ENCODE measurements around the gene SKIC2.
"Not testable (repeated sequence)": the region's sequence is repeated elsewhere in the genome, so short reads cannot be mapped to it uniquely, and the experiment has no call there.

Gene SKIC2

DNA sequence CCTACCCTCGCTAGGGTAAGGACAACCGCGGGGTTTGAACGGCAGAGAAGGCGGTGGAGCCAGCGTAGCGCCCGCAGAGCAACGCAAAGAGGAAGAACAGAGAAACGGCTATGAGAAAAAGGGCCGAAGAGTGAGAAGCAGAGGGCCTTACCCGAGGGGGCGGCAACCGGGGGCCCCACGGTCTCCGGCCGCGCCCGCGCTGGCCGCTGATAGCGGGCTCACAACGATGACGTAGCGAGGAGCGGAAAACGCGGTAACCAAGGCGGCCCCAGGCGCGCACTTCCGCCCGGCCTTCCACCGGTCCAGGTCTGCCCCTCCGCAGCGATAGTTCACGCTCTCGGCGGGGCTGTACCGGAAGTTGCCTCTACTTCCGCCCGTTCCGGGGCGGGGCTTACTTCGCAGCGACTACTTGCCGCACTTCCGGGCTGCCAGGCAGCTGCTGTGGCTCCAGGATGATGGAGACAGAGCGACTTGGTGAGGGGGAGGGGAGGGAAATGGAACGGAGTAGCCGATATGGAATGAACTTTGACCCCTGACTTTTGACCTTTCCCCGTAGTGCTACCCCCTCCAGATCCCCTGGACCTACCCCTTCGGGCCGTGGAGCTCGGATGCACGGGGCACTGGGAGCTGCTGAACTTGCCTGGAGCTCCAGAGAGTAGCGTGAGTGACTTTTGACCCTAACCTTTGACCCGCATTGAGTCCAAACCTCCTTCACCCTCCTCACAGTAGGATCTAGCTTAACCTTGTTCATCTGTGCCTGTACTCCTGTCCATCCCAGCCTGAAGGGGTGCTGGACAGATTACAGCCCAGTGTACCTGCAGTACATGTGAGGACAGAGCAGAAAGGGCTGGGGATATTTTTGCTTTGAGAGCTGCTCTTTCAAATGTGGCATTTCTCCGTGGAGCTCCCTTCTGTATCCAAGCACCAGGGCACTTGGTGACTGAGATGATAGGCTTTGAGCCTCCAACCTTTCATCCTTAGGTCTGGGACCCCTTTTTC is at the start of gene SKIC2, which contains the start of gene NELFE:
SKIC2 (plus strand) TSS at position 435 of the 999 bp plus-strand sequence; CDS start at position 453, 18 bp downstream.
NELFE (minus strand) TSS at position 231 of the 999 bp plus-strand sequence. CDS start 525 bp downstream, outside the sequence.
- DNase-seq (ENCODE audit: low spot score): peak; percentile 95

DNA sequence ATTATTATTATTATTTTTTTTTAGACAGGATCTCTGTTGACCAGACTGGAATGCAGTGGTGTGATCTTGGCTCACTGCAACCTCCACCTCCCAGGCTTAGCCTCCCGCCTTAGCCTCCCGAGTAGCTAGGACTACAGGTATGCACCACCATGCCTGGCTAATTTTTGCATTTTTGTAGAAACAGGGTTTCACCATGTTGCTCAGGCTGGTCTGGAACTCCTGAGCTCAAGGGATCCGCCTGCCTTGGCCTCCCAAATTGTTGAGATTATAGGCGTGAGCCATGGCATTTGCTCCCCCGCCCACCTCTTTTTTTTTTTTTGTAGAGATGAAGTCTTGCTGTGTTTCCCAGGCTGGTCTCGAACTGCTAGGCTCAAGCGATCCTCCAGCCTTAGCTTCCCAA is 49.7 kb upstream of the SKIC2 start:
- not testable (repeated sequence) for DNase-seq (ENCODE audit: low spot score)

DNA sequence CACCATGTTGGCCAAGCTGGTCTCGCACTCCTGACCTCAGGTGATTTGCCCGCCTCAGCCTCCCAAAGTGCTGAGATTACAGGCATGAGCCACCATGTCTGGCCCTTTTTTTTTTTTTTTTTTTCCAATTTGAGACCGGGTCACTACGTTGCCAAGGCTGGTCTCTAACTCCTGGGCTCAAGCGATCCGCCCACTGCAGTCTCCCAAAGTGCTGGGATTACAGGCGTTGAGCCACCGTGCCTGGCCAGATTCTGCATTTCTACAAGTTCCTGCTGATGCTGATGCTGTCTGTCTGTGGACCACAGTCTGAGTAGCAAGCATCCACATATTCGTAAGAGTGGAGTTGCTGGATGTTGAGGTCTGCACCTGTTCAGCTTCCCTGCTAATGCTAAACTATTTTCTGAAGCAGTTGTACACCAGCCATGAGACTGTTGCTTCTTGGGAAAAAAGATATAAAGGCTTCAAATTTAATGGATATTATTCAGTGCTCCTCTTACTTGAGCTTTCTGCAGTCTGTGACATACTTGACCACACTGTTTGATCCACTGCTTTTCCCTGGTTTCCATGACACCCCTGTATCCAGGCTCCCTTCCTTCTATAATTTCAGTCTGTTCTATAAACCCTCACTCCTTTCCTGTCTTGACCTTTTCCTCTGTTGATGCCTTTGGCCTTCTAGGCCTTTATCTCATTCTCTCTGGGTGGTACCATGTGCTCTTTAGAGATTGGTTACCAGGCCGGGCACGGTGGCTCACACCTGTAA is 47.0 kb upstream of the SKIC2 start:
- no peak for DNase-seq (ENCODE audit: low spot score)

DNA sequence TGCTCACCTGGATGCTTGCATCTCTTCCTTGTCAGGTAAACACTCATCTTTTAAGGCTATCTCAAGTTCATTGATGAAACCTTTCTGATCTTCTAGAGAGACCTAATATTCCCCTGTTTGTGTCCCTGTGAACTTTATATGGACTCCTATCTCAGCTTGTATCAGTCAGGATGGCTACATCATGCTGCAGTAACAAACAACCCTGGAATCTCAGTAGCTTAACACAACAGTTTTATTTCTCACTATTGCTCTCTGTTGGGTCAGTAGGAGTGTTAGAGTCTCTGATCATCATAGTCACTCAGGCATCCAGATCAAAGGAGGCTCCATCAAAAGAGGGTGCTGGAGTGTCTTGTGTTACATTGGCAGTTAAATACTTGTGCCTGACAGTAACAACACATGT is 43.6 kb upstream of the SKIC2 start:
- no peak for DNase-seq (ENCODE audit: low spot score)

DNA sequence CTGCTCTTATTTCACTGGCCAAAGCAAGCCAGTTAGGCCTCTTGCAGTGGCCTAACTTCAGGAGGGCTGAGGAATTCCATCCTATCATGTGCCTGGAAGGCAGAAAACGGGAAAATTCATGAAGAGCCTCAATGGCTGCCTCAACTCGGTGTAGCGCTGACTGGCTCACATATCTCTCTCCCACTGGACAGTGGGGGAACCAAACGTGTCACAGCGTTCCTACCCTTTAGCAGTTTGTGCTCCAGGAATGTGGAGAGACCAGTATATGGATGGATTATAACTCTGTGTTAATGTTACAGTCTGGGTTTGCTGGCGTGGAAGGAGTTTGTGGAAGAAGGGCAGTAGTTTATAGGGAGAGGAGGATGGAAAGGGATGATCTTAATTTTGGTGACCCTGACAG is 43.2 kb upstream of the SKIC2 start:
- DNase-seq (ENCODE audit: low spot score): no peak

DNA sequence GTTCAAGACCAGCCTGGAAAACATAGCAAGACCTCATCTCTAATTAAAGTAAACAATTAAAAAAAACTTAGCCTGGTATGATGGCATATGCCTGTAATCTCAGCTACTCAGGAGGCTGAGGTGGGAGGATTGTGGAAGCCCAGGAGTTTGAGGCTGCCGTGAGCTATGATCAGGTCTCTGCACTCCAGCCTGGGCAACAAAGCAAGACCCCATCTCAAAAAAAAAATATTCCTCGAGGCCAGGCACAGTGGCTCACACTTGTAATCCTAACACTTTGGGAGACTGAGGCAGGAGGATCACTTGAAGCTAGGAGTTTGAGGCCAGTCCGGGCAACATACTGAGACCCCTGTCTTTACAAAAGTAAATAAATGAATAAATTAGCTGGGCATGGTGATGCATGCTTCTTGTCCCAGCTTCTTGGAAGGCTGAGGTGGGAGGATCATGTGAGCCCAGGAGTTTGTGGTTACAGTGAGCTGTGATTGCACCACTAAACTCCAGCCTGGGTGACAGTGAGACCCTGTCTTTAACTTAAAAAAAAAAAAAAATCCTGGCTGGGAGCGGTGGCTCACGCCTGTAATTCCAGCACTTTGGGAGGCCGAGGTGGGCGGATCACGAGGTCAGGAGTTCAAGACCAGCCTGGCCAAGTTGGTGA is 40.8 kb upstream of the SKIC2 start:
- no peak for DNase-seq (ENCODE audit: low spot score)

DNA sequence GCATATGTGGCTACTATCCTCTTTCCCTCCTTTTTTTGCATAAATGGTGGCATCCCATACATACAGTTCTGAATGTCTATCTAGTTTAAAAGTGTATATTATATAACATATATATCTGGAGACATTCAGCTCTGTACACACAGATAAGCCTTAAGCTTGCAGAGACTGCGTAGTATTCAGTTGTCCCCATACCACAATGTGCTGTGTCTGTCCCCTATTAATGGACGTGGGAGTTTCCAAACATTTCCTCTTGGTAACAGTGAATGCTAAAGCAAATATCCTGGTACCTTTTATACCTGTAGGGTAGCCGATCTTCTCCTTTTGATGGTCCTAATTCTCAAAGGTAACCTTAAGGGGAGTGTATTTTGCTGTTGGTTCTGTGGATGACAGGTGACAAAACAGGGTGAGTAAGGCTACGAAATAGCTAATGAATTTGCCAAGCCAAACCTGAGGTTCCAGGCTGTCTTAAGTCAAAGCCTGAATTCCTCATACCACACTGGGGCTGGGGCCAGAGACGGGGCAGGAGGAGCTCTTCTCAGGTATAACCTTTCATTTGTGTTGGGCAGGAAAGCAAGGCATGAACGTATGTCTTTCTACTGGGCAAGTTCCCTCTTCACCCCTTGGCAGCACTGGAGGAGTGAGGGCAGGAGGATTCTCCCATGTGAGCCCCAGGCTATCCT is 39.2 kb upstream of the SKIC2 start:
- no peak for DNase-seq (ENCODE audit: low spot score)

DNA sequence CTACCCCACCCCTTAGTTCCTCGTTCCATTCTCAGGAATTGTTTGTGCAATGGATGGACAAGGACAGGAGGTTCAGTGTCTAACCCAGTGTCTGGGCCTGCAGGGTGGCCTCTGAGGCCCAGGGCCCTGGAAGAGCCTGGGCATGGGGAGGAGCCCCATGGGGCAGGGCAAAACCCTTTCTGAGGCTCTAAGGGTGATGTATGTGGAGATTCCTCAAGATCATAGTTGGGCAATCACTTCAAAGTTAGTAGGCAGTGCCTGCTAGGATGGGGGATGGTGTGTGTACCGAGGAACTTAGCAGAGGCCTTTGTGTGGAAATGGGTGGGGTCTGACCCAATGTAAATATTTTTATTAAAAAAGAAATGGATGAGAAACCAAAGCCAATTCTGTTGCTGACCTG is 38.2 kb upstream of the SKIC2 start:
- no peak for DNase-seq (ENCODE audit: low spot score)

DNA sequence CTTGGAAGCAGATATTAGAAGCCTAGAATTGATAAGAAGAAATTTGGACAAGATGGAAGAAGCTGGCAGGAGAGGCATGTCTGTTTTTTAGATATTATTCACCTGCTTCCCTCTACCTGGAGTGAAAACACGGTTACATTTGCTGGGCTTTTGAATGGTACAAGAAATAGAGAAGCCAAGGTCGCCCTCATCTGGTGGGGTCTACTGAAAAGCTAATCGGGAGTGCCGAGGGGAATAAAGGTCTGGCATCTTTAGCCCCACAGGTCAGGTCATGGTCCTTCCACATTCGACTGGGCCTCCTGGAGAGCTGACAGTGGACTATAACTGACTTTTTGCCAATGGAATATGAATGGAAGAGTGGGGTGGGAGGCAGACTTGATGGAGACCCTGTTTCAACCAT is 36.0 kb upstream of the SKIC2 start:
- peak; percentile 37 for DNase-seq (ENCODE audit: low spot score)

DNA sequence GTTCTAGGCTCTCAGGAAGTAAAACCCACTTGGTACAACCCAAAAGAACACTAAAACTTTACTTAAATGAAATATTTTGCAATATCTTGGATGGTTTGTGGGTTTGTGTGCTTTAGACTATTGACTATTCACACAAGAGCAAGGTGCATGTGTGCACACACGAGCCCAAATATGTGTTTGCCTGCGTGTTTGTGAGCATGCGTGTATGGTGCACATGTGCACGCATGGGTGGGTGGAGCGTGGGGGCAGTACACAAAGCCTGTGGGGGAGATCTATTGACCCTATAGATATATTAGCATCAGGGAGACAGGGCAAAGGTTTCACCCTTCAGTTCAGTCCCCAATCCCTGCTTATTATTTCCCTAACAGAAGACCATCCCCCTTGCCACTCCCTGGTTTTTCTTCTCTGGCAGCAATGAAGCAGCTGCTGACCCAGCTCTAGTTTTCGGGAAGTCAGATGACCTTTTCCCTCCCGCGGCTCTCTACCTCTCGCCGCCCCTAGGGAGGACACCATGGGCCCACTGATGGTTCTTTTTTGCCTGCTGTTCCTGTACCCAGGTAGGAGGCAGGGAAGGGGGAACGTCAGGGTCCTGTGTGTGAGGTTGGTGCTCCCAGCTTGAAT is 31.6 kb upstream of the SKIC2 start, which contains the start of gene C2:
C2 (plus strand) TSS at position 476 of the 621 bp plus-strand sequence; CDS start at position 512, 36 bp downstream.
- DNase-seq (ENCODE audit: low spot score): no peak

DNA sequence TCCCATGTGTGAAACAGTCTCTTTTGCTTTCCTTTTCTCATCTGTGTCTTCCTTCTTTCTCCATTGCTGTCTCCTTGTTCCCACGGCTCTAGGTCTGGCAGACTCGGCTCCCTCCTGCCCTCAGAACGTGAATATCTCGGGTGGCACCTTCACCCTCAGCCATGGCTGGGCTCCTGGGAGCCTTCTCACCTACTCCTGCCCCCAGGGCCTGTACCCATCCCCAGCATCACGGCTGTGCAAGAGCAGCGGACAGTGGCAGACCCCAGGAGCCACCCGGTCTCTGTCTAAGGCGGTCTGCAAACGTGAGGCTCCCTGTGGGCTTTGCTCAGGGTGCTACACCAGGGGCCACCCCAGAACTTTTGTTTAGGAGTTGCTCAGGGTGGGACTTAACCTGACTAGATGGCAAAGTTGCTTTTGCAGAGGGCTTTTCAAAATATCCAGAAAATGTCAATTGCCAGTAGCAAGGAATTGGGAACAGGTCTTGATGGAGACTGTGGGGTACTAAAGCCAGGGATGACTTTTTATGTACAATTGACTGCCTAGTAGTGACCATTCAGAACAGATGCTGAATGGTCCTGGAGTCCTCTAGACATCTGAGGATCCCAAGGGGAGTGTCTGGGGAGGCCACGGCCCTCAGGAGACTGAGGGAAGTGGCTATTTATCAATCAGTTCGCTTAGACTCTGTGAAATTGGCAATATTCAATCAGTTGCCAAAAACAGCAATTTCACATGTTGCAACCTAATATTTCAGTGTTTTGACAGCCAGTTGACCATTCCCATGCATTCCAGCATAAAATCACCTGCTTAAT is 30.9 kb upstream of the SKIC2 start:
- DNase-seq (ENCODE audit: low spot score): no peak

DNA sequence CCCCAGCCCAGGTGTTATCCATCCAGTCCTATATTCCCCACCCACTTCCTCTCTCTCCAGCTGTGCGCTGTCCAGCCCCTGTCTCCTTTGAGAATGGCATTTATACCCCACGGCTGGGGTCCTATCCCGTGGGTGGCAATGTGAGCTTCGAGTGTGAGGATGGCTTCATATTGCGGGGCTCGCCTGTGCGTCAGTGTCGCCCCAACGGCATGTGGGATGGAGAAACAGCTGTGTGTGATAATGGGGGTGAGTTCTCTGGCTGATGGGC is 30.4 kb upstream of the SKIC2 start:
- DNase-seq (ENCODE audit: low spot score): no peak

DNA sequence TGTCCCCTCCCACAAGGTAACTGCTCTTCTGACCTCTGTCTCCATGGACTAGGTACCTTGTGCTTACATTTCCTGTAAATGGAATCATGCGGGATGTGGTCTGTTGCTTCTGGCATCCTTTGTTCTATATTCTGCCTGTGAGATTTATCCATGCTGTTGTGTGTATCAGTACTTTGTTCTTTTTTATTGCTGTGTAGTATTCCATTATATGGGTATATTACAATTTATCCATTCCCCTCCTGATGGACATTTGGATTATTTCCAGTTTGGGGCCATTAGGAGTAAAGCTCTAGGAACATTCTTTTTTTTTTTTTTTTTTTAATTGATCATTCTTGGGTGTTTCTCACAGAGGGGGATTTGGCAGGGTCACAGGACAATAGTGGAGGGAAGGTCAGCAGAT is 28.0 kb upstream of the SKIC2 start:
- DNase-seq (ENCODE audit: low spot score): no peak

DNA sequence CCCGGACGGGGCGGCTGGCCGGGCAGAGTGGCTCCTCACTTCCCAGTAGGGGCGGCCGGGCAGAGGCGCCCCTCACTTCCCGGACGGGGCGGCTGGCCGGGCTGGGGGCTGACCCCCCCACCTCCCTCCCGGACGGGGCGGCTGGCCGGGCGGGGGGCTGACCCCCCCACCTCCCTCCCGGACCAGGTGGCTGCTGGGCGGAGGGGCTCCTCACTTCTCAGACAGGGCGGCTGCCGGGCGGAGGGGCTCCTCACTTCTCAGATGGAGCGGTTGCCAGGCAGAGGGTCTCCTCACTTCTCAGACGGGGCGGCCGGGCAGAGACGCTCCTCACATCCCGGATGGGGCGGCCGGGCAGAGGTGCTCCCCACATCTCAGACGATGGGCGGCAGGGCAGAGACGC is 26.8 kb upstream of the SKIC2 start:
- not testable (repeated sequence) for DNase-seq (ENCODE audit: low spot score)

DNA sequence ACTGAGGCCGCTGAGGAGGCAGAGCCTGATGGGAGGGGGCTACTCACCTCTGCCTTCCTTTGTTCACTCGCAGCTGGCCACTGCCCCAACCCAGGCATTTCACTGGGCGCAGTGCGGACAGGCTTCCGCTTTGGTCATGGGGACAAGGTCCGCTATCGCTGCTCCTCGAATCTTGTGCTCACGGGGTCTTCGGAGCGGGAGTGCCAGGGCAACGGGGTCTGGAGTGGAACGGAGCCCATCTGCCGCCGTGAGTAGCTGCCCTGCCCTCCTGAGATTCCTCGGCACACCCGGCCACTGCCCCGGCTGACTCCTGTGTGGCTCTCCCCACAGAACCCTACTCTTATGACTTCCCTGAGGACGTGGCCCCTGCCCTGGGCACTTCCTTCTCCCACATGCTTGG is 25.4 kb upstream of the SKIC2 start:
- DNase-seq (ENCODE audit: low spot score): no peak

DNA sequence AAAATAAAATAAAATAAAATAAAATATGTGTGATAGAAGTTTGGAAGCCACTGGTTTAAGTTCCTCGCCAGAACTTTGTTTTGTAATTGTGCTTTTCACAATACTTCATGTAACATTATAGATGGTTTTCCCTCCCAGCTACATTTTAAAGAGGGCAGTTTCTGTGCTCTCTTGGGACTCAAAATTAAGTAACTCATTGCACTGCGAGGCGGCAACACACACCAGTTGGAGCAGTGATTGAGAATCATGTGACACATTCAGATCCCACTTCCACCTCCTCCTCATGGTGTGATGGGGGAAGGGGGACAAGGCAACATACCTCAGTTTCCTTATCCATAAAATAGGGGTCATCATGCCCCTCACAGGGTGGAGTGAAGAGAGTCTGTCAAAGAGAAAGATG is 24.0 kb upstream of the SKIC2 start:
- no peak for DNase-seq (ENCODE audit: low spot score)

DNA sequence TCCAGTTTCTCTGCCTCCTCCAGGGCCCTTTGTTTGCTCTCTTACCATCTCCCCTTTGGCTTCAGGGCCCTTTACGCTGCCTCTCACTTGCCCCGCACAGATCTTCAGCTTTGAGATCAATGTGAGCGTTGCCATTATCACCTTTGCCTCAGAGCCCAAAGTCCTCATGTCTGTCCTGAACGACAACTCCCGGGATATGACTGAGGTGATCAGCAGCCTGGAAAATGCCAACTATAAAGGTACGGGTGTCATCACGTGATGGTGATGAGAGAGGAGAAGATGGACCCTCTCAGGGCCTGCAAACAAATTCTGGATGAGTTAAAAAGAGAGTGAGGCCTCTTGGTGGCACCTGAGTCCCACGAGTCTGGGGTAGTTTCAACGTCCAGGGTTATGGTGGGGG is 23.2 kb upstream of the SKIC2 start:
- DNase-seq (ENCODE audit: low spot score): no peak

DNA sequence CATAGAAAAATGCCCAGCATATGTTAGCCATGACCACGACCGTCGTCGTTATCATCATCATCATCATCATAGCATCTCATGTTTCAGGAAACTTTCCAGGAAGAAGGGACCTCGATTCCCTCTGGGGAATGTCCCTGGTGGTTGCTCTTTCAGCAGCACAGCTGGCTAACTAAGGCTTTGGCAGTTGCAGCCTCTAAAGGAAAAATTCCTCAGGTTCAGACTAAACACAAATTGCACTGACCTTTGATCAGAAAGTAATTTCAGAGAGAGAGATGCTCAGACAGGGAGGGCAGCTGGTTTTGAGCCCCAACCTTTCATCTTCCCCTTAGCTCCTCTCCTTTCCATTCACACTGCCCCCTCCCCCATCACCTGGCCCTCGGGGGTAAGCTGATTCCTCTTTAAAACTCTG is 18.7 kb upstream of the SKIC2 start:
- peak; percentile 28 for DNase-seq (ENCODE audit: low spot score)

DNA sequence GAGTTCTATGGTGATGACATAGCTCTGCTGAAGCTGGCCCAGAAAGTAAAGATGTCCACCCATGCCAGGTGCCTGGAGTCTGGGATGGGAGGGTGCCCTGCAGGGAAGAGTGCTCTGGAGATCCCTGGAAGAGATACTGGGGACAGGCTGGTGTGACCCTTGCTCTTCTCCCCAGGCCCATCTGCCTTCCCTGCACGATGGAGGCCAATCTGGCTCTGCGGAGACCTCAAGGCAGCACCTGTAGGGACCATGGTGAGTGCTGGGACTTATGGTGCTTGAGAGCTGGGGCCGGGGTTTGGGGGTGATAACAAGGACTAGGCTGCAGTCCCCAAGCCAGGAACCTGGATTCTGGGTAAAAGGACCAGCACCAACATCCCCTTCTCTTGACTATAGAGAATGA is 15.2 kb upstream of the SKIC2 start:
- DNase-seq (ENCODE audit: low spot score): no peak

DNA sequence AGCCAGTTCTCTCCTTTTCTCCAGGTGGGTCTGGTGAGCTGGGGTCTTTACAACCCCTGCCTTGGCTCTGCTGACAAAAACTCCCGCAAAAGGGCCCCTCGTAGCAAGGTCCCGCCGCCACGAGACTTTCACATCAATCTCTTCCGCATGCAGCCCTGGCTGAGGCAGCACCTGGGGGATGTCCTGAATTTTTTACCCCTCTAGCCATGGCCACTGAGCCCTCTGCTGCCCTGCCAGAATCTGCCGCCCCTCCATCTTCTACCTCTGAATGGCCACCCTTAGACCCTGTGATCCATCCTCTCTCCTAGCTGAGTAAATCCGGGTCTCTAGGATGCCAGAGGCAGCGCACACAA is 13.8 kb upstream of the SKIC2 start:
- no peak for DNase-seq (ENCODE audit: low spot score)
